ENCODE measurements around the gene S100A9. TPM values are rescaled to one million over a fixed set of nuclear protein-coding genes. Genes with fewer than 3 reads are reported as not detected.

Gene S100A9
- total and polyA plus RNA-seq, 9 donors = 8.8 to 96.3 (median 33.2) TPM

DNA sequence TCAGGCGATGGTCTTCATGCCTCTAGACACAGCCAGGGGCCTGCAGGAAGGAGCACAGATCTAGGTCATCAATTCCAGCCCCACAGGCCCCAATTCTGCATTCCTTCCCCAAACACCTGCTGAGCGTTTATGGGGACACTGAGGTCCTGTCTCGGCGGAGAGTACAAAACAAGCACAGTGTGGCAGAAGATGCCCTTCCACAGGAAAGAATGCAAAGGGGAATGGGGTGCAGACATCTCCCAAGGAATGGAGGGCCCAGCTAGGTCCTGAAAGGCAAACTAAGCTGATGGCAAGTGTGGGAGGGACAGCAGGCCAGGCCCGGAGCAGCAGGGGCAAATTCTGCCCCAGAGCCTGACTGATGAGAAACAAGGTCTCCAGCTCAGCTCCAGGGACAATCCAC is 36.7 kb downstream of the S100A9 start:
- intact Hi-C loops (cut with DNase I) = no loop called here
- Histone ChIP-seq H3K9me3 (no peaks in the 10 kb centered on the region), H3K27me3 (no peaks in the 10 kb centered on the region), H3K4me1 (ENCODE audit: insufficient read depth) (no peaks in the 10 kb centered on the region), H3K27ac (no peak overlapping the region), H3K4me3 (no peak overlapping the region), H3K36me3 (no peaks in the 10 kb centered on the region)
- TF ChIP-seq EP300 (IDR thresholded peaks at IDR 0.05) (no peak), CTCF (IDR thresholded peaks at IDR 0.05) (no peak), POLR2A (IDR thresholded peaks at IDR 0.05) (no peak)
- DNase-seq = no peak
- WGBS, 3 donors = 63 to 68% (median 63%) methylated on average over 5 of the region's 5 CpGs

DNA sequence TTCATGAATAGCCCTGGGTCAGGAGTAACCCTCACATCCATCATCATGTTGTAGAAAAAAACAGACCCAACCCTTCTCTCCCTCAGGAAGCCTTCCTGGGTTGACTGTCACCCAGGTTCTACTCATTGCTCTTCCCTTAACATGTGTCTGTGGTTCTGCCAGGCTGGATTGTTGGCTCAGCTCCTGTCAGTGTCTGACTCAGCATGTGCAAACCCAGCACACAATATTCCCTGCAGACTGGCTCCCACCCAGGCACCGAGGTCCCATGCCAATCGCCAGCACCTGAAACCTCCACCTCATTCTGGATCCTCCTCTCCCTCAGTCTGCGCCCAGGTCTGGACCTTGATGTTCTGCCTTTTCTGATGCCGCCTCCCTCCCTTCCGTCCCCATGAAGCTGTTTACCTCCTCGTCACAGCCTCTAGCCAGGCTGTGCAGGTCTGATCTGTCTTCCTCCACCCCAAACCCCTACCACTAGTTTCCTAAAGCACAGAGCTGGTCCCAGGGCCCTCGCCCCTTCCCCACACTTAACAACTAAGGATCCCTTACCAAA is 37.6 kb downstream of the S100A9 start:
- no peaks in the 10 kb centered on the region for H3K9me3 ChIP-seq
- no peak overlapping the region for H3K4me3 ChIP-seq
- 70 to 74% (median 73%) methylated on average over 7 of the region's 7 CpGs for whole genome bisulfite sequencing, 3 donors
- intact Hi-C loops (cut with DNase I) = no loop called here
- H3K27ac ChIP-seq = no peak overlapping the region
- H3K36me3 ChIP-seq = no peaks in the 10 kb centered on the region
- TF ChIP-seq CTCF (IDR thresholded peaks at IDR 0.05) (no peak), EP300 (IDR thresholded peaks at IDR 0.05) (no peak)
- no peaks in the 10 kb centered on the region for H3K4me1 ChIP-seq (ENCODE audit: insufficient read depth)
- no peak for DNase-seq
- no peaks in the 10 kb centered on the region for H3K27me3 ChIP-seq

GRCh38 chr1:153395776-153396175 is 38.1 kb downstream of the S100A9 start:
- intact Hi-C loops (cut with DNase I) = no loop called here
- Histone ChIP-seq H3K4me1 (ENCODE audit: insufficient read depth) (no peaks in the 10 kb centered on the region), H3K4me3 (no peak overlapping the region), H3K9me3 (no peaks in the 10 kb centered on the region), H3K27me3 (no peaks in the 10 kb centered on the region), H3K36me3 (no peaks in the 10 kb centered on the region), H3K27ac (no peak overlapping the region)
- 68 to 76% (median 72%) methylated on average over 6 of the region's 6 CpGs for WGBS, 3 donors
- TF ChIP-seq POLR2A (IDR thresholded peaks at IDR 0.05) (no peak), CTCF (IDR thresholded peaks at IDR 0.05) (no peak)
- no peak for DNase-seq

- TF ChIP-seq POLR2A (IDR thresholded peaks at IDR 0.05) = no peak
- TF ChIP-seq EP300 (IDR thresholded peaks at IDR 0.05) = no peak
- TF ChIP-seq CTCF (IDR thresholded peaks at IDR 0.05) = no peak
- no peak overlapping the region for H3K27ac ChIP-seq
- 79 to 85% (median 81%) methylated on average over 6 of the region's 6 CpGs for WGBS, 3 donors
- H3K4me3 ChIP-seq = no peak overlapping the region
- no peak for DNase-seq
- no peaks in the 10 kb centered on the region for H3K27me3 ChIP-seq
- intact Hi-C loops (cut with DNase I) = no loop called here
- no peaks in the 10 kb centered on the region for H3K36me3 ChIP-seq
- H3K4me1 ChIP-seq (ENCODE audit: insufficient read depth) = no peaks in the 10 kb centered on the region
- no peaks in the 10 kb centered on the region for H3K9me3 ChIP-seq
Measured at GRCh38 chr1:153396461-153396860, 38.8 kb downstream of the S100A9 start.

All from ovary (tissue), 9 donors.